HL-60 (cell line): Measurements from ENCODE around the gene TOX2.

Experiments
- DNase-seq, 2 experiments: peaks; one replicate each; pipeline ENCODE4 v3.0.0-alpha.2; 2010 to 2020; ENCODE audit warnings: low read depth in 1 of 2, low spot score in 1 of 2
- H3K27ac ChIP-seq: fragments of 250-450 bp; sonication (Bioruptor Pico); replicated peaks from 2 replicates; pipeline ENCODE4 v1.5.1; 2020; ENCODE audit warnings: mild to moderate bottlenecking, moderate library complexity
- H3K27me3 ChIP-seq: fragments of 250-450 bp; sonication (Bioruptor Pico); 2 replicates; pipeline ENCODE4 v1.5.1; 2021; ENCODE audit warnings: mild to moderate bottlenecking, moderate library complexity; ENCODE audit not compliant: insufficient read depth, poor library complexity, severe bottlenecking
- H3K4me3 ChIP-seq: replicated peaks from 2 replicates; pipeline ENCODE4 v1.5.1; 2011; ENCODE audit warnings: mild to moderate bottlenecking, control low read depth, low read length; ENCODE audit not compliant: insufficient read depth
- CTCF ChIP-seq: IDR thresholded peaks from one replicate; pipeline ENCODE4 v1.5.1; 2011; ENCODE audit warnings: low read length, control low read depth, inconsistent platforms; ENCODE audit not compliant: insufficient read depth
- GABPA ChIP-seq: IDR thresholded peaks from 2 replicates; pipeline ENCODE4 v1.6.1; 2012; ENCODE audit warnings: low read depth
- POLR2AphosphoS5 ChIP-seq: IDR thresholded peaks from 2 replicates; pipeline ENCODE4 v1.6.1; 2012; ENCODE audit warnings: low read depth
- SPI1 ChIP-seq: IDR thresholded peaks from 2 replicates; pipeline ENCODE4 v1.6.1; 2012; ENCODE audit warnings: low read depth, mild to moderate bottlenecking, borderline replicate concordance
- TF ChIP-seq, protein P1 (sequence below): IDR thresholded peaks from 2 replicates; pipeline ENCODE4 v1.6.1; 2012; ENCODE audit warnings: low read depth; ENCODE audit not compliant: insufficient replicate concordance

TOX2 gene

GRCh38 chr20:43944653-43945235 is 30.1 kb downstream of the TOX2 start:
- TF ChIP-seq SPI1 (no peak), CTCF (no peak), GABPA (no peak), POLR2AphosphoS5 (no peak)
- TF ChIP-seq, protein P1, sequence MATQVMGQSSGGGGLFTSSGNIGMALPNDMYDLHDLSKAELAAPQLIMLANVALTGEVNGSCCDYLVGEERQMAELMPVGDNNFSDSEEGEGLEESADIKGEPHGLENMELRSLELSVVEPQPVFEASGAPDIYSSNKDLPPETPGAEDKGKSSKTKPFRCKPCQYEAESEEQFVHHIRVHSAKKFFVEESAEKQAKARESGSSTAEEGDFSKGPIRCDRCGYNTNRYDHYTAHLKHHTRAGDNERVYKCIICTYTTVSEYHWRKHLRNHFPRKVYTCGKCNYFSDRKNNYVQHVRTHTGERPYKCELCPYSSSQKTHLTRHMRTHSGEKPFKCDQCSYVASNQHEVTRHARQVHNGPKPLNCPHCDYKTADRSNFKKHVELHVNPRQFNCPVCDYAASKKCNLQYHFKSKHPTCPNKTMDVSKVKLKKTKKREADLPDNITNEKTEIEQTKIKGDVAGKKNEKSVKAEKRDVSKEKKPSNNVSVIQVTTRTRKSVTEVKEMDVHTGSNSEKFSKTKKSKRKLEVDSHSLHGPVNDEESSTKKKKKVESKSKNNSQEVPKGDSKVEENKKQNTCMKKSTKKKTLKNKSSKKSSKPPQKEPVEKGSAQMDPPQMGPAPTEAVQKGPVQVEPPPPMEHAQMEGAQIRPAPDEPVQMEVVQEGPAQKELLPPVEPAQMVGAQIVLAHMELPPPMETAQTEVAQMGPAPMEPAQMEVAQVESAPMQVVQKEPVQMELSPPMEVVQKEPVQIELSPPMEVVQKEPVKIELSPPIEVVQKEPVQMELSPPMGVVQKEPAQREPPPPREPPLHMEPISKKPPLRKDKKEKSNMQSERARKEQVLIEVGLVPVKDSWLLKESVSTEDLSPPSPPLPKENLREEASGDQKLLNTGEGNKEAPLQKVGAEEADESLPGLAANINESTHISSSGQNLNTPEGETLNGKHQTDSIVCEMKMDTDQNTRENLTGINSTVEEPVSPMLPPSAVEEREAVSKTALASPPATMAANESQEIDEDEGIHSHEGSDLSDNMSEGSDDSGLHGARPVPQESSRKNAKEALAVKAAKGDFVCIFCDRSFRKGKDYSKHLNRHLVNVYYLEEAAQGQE: no peak
- DNase-seq: no peak
- Histone ChIP-seq H3K27me3 (no peaks in the 10 kb centered on the region), H3K4me3 (no peak overlapping the region), H3K27ac (no peak overlapping the region)

DNA sequence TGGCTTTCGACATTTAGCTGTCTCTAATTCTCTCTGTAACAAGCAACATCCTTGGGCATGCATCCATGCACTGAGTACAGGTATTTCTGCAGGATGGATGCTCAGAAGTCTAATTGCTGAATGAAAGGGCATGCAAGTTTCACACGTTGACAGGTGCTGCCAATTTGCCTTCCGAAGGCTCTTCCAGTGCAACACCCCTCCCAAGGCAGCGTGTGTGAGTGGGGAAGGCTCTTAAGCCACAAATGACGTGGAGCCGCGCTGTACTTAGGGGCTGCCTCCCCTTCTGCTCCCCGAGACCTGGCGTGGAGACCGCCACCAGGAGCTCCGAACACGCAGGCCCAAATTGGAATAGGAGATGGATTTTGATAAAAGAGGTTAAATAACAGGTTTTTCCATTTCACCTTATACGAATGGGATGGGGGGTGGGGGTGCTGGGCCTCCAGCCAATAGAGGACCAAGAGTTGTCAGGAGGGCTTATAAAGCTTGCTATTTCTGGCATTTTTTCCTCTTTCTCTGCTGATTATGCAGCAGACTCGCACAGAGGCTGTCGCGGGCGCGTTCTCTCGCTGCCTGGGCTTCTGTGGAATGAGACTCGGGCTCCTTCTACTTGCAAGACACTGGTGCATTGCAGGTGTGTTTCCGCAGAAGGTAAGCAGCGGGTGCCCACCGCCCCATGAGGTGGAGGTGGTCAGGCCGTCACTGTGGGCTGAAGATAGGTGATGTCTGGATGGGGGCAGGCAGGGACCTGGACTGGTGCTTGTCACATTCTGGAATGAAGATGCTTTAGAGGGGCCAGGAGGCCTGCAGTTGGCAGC is 30.9 kb downstream of the TOX2 start:
- TF ChIP-seq GABPA: no peak
- no peak for TF ChIP-seq SPI1
- no peak for TF ChIP-seq CTCF
- TF ChIP-seq, protein P1: no peak
- TF ChIP-seq POLR2AphosphoS5: no peak
- Histone ChIP-seq H3K4me3 (no peak overlapping the region), H3K27ac (no peak overlapping the region), H3K27me3 (no peaks in the 10 kb centered on the region)
- no peak for DNase-seq

DNA sequence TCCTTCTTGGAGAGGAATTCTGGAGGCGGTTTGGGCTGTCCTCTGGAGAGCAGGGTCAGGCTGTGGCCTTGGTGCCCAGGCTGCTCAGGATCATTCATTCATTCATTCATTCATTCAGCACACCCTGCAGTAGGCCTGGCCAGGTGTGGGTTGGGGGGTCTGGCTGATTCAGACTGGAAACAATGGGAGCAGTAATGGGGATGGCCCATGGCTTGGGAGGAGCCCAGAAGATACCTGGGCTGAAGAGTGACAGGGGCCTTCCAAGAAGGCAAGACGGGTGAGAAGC is 31.5 kb downstream of the TOX2 start:
- H3K4me3 ChIP-seq: no peak overlapping the region
- TF ChIP-seq CTCF: no peak
- TF ChIP-seq, protein P1: no peak
- no peak for TF ChIP-seq POLR2AphosphoS5
- DNase-seq: no peak
- no peak overlapping the region for H3K27ac ChIP-seq
- no peaks in the 10 kb centered on the region for H3K27me3 ChIP-seq
